Left colon (tissue), 2 donors: ENCODE data around the gene IL10RB. TPM values are rescaled to one million over a fixed set of nuclear protein-coding genes. Genes with fewer than 3 reads are reported as not detected.
A peak's percentile ranks its signal among the peaks of the same experiment; 100 is the strongest.

ENCODE experiments used
- ATAC-seq: fragments of 200-7000 bp; cut with Tn5 transposase; one replicate; pipeline ENCODE4 v1.9.1; 2020; ENCODE audit warnings: mild to moderate bottlenecking, moderate library complexity
- DNase-seq, 2 donors: peaks; one replicate each; pipeline ENCODE4 v3.0.0-alpha.2; 2020
- intact Hi-C, 2 donors: fragments of 100-400 bp; cut with DNase I in 1 of 2; cut with micrococcal nuclease in 1 of 2; formaldehyde crosslinking; loops; one replicate each; pipeline versions ENCODE4 v1.11.2 to v1.14.0; 2022; cut with DNase I, micrococcal nuclease
- total RNA-seq, 2 donors: library from RNA; stranded (reverse); fragmentation: NEBNext Ultra II Directional; extraction: Animal tissue kit (Norgen Biotek cat#: 25700); gene quantifications; one replicate each; pipeline ENCODE4 v1.2.1, GENCODE V29; 2021
- donor health status: DM: no; HTN: no; CAD: no.
- donor health status: DM: yes; HTN: yes; CAD: no.

Gene IL10RB
- total RNA-seq, 2 donors from 2014 or later = 79.7 to 103 TPM

DNA sequence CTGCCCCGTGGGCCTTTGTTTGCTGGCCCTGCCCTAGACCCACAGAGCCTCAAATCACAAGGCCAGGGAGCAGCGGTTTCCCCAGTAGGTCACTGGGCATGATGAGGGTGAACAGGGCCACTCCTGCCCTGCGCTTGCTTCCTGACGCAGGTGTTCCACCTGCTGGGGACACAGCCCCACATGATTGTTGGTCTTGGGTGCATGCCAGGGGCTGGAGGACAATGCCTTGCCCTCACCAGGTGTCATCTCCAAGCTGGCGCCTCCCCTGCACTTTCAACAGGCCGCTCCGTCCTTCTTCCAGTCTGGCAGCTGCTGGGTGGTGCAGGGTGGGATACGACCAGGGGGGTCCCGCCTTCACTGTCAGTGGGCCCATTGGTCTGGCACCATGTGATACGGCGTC lies 24.3 kb downstream of the IL10RB start:
- intact Hi-C loops = no loop called here
- peak; percentile 74 for ATAC-seq
- DNase-seq = peak; percentile 58 to 84

DNA sequence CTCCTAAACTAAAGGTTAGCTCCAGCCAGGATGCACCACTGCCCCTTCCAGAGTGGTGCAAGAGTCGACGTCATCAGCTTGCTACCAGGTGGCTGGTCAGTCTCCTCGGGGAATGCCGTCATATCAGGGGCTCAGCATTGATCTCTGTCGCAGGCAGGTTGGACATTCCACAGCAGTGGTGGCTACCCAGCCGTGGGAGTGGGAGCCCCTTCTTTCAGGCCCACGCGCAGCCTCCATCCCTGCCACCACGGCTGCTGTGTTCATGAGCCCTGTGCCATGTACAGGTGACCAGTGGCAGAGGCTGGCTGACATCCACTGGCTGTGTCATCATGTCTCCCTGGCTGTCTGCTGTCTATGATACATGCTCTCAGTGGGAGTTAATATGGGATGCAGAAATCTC lies 25.5 kb downstream of the IL10RB start:
- ATAC-seq (no peak), DNase-seq (no peak)
- intact Hi-C loops = no loop called here

DNA sequence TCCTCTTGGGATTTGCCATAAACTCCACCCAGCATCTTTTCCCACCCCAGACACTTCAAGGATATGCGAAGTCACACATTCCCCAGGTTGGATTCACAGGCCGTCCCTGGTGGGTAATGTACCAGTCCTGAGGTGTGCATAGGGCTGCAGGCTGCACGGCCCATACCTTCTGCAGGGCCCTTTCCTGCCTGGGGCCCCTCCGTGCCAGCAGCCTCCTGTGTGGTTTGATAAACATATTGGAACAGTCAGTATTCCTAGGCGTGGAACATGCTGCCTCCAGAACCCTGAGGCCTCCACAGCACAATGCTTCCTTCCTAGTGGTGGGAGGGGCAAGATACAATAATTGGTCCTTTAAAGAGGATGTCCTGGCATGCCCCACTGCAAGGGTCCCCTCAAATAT lies 26.6 kb downstream of the IL10RB start:
- DNase-seq (no peak), ATAC-seq (no peak)
- intact Hi-C loops = no loop called here

DNA sequence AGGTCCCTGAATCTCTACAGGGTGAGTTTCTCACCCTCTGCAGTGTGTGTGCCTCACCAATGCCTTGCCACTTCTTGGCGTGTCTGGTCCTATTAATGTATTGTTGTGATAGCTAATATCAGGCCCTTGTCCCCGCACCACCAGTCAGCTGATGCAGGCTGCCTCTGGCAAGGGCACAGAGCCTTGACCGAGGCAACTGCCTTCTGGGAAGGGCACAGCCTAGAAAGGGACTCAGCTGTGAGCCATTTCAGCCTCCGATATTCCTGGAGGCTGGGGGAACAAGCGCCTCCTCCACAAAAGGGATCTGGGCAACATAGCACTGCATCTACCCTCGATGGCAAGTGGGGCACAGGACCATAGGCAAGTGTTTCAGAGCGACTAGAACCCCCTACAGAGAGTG lies 27.0 kb downstream of the IL10RB start:
- no peak for ATAC-seq
- DNase-seq = no peak
- intact Hi-C loops = no loop called here

DNA sequence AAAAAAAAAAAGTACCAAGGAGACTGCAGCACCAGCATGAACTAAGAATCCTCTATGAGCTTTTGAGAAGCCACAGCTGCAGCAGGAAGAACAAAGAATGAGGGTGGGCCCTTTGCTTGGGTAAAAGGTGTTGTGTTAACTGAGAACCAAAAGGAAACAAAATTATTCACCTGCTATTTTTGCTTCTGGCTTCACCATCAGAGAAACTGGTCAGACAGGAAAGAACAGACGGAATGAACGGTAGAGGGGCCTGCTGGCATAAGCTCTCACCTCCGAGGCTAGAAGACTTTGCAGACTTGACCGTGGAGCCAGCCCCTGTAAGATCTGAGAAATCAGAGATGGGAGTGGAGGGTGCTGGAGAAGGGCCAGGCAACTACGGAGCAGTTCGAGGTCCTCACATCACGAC lies 27.6 kb downstream of the IL10RB start:
- no peak for ATAC-seq
- intact Hi-C loops = no loop called here
- DNase-seq = no peak

DNA sequence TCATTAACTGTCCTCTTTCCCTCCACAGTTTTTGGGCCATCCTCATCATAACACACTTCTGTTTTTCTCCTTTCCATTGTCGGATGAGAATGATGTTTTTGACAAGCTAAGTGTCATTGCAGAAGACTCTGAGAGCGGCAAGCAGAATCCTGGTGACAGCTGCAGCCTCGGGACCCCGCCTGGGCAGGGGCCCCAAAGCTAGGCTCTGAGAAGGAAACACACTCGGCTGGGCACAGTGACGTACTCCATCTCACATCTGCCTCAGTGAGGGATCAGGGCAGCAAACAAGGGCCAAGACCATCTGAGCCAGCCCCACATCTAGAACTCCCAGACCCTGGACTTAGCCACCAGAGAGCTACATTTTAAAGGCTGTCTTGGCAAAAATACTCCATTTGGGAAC lies 30.0 kb downstream of the IL10RB start:
- ATAC-seq (no peak), DNase-seq (no peak)
- intact Hi-C loops = no loop called here

DNA sequence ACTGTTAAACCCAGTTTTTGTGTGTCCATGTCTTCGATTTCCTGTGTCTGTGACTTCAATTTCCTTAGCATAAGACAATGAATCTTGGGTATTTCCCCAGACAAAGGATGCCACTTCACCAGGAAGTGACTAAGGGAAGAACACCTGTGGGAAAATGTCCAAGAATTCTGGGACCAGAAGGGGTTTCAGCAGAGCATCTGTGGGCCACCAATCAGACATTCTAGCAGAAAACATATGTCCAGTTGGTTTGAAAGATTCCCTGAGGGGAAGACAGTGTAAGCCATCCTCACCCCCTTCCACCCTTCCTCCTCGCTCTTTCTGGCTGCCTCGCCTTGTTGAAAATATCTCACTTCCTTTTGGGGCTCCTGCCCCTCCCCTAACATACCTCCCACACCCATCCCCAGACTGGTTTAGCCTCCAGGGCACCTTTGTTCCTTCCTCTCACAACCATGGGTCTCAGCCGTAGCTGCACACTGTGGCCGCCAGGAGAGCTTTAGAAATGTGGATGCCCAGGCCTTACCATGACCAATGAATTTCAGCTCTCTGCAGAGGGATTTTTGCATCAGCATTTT lies 33.1 kb downstream of the IL10RB start:
- intact Hi-C loops = no loop called here
- peak; percentile 27 for ATAC-seq

DNA sequence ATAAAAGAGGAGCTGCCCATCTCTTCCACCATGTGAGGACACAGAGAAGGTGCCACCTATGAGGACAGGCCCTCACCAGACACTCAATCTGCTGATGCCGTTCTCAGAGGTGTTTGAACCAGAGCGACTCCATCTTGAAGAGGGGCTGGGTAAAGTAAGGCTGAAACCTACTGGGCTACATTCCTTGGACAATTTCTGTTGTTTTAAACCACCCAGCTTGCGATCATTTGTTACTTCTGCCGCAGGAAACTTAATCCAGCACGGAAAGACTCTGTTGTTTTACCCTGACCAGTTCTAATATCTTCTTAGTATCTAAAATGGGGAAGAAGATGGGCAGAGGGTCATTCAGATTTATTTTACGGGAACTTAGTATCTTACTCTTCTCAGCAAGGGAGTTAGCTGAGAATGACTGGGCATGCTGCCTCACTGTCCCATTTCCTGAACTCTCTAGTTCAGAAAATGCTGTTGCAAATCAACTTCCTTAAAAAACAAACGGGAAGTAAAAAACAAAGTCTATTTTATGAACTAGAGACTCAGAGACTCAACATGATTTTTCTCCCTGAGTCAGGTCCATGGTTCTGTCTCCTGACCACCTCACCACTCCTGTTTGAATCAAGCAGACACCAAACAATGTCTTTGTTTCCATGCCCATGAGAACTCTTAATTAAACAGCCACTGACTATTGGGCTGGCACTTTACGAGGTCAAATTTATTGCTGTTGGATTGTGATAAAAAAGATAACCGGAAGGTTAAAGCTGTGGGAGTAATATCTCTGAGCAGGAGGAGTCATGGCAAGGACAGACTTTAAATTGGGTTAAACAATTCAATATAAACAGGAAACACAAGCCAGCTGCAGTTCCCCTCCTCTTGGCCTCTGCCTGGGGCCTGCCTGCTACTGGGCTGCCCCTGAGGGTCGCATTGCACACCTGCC lies 34.8 kb downstream of the IL10RB start:
- DNase-seq (peak; percentile 24 to 33), ATAC-seq (peak; percentile 69)
- intact Hi-C loops = no loop called here

More for the DNA sequence above, 33.1 kb downstream of the IL10RB start:
- DNase-seq = peak; percentile 32 to 36

DNA sequence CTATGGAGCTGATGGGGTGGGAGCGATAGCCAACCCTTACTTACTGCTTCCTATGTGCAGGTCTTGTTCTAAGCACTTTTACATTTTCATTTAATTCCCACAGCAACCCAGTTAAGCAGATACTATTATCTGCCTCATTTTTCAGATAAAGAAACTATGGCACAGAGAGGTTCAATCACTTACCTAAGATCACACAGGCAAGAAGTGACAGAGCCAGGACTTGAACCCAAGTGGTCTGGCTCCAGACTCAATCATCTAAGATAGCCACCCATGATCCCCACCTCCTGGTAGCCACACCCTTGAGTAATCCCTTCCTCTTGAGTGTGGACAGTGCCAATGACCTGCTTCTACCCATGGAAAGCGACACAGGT lies 35.5 kb downstream of the IL10RB start:
- intact Hi-C loops = no loop called here
- ATAC-seq (no peak), DNase-seq (no peak)

DNA sequence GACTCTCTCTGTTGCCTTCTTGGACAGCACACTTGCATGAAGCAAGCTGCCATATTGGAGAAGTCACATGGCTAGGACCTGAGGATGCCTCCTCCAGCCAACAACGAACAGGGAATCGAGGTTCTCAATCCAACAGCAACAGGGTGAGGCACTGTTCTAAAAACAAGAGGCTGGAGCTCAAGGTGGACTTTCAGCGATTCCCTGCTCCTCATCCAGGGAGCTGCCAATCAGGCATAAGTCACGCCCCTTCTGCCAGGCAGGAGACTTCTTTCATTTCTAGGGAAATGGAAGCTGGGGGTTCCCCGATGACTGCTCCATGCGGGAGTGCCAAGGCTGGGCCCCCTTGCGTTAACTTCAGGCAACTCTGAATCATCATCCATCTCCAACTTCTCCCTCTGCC lies 35.9 kb downstream of the IL10RB start:
- intact Hi-C loops = no loop called here
- DNase-seq = no peak

DNA sequence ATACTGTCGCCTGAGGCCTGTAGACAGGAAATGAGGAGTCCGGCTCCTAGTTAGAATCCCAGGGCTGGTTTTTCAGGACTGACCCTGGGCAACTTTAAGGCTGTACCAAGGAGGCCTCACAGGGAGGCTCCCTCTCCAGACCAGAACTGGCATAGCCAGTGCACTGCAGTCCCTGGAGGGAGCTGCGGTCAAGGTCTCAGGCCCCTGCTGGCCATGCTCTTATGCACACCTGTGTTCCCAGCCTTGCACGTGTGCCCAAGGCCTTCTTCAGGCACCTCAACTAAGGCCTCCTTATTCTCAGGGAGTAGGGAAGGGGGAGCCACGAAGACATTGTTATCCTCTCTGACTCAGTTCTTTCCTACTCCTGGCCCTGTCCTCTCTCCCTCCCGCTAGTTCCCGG lies 36.6 kb downstream of the IL10RB start:
- no peak for ATAC-seq
- intact Hi-C loops = no loop called here

More for the DNA sequence above, 35.9 kb downstream of the IL10RB start:
- ATAC-seq = no peak

DNA sequence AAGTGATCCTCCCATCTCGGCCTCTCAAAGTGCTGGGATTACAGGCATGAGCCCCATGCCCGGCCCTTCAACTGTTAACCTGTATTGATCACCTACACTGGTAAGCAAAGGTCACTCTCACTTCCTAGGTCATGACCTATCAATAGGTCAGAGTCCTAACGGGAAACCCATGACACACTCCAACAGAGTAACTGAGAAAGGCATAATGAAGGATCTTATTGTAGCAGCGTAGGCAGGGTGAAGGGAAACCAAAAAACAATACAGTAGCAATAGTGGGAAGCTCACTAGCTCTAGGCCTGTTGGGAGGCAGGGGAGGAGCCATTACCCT lies 39.1 kb downstream of the IL10RB start:
- intact Hi-C loops = no loop called here
- no peak for ATAC-seq
- no peak for DNase-seq

More for the DNA sequence above, 36.6 kb downstream of the IL10RB start:
- no peak for DNase-seq

DNA sequence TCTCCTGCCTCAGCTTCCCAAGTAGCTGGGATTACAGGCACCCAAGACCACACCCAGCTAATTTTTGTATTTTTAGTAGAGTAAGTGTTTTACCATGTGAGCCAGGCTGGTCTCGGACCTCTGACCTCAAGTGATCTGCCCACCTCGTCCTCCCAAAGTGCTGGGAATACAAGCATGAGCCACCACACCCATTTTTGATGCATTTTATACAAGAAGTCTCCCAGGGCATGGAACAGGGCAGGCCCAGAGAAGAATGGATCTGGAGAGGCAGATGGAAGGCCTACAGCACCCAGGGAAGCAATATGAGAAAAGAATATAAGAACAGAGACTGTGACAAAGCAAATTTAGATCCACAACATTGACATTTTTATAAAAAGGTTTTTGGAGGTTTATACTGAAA lies 39.8 kb downstream of the IL10RB start:
- DNase-seq (no peak), ATAC-seq (no peak)
- intact Hi-C loops = no loop called here

DNA sequence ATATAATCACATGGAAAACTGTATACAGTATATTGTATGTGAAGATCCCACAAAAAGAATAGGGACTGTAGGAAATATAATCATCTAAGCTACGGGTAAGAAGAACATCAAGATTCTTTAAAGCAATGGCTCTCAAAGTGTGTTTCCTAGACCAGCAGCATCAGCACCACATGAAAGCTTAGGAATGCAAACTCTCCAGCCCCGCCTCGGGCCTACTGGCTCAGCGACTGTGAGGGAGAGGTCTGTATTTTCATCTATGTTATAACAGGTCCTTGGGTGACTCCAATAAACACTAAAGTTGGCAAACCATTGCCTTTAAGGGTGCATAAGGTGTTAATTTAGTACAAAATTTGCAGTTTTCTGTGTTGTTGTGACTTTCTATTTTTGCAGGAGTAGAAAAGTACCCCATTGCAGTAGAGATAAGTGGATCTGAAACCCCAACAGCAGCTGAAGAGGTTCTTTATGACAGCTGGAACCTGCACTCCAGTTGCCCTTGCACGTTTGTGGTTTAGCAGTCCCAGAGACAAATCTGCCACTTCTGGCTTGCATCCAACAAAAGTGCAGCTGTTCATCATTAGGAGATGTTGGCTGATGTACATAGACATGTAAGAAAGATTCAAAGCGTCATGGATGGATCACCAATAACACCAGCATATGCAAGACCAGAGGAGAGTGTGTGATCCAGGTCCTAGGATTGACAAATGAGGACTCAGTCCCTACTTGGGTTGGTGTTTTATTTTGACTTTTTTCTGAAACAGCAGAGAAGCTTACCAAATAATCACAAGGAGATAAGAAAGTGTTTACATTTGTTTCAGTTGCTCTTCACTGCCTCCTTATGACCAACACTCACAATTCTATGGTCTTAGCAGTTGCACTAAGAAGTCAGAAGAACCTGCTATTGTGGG lies 42.7 kb downstream of the IL10RB start:
- ATAC-seq = no peak
- intact Hi-C loops = no loop called here
- peak in 1 of 2 donors; percentile 44 for DNase-seq

DNA sequence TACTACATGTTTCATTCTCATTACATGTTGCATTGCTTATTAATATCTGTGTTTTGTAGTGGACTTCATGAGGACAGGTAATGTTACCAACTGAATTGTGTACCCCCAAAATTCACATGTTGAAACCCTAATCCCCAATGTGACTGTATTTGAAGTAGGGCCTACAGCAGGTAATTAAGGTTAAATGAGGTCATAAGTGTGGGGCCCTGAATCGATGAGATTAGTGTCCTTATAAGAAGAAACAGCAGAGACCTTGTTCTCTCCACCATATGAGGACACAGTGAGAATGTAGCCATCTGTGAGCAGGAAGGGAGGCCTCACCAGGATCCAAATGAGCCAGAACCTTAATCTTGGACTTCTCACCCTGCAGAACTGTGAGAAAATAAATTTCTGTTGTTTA lies 43.6 kb downstream of the IL10RB start:
- no peak for DNase-seq
- ATAC-seq = no peak
- intact Hi-C loops = no loop called here

DNA sequence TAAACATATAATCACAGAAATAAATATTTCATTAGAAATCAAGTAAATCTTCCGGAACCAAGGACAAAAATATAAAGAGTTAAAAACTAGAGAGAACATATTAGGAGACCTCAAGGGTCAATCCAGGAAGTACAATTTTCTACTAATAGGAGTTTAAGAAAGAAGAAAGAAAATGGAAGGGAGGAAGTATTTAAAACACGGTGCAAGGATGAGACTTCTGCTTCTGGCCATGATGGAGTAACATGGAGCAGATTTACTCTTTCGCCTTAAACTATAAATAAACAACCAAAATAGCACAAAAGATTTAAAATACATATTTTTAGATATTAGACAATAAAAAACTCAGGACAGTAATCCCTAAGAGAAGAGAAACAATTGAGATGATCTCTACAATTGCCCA lies 46.0 kb downstream of the IL10RB start:
- DNase-seq (no peak), ATAC-seq (no peak)
- intact Hi-C loops = no loop called here

DNA sequence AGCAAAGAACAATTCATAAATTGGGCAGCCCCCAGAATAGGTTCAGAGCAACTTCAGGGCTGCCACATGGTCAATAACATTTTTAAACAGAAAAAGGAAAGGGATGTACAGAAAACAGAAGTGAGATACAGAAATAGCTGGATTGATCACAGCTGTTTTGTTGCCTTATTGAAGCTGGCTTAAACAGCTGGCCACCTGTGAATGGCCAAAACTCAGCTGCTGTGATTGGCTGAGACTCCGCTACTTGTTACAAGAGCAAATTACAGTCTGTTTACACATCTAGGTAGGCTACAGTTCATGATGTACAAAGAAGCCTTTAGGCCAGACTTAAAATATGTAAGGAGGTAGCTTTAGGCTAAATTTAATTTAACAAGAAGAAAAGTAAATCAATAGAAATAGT lies 47.0 kb downstream of the IL10RB start:
- intact Hi-C loops = no loop called here
- ATAC-seq (no peak), DNase-seq (no peak)

DNA sequence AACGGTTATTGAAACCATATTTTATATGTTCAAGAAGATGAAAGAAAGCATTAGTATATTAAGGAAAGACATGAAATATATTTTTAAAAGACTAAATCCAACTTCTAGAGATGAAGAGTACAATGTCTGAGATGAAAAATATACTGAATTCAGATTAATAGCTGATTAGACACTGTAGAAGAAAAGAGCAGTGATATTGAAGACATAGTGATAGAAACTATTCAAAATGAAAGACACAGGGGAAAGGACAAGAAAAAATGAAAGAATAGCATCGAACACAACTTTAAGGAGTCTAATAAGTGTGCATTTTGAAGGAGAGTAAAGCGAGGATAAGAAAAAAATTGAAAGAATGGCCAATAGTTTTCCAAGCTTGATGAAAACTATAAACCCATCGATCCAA lies 47.4 kb downstream of the IL10RB start:
- ATAC-seq (no peak), DNase-seq (no peak)
- intact Hi-C loops = no loop called here

DNA sequence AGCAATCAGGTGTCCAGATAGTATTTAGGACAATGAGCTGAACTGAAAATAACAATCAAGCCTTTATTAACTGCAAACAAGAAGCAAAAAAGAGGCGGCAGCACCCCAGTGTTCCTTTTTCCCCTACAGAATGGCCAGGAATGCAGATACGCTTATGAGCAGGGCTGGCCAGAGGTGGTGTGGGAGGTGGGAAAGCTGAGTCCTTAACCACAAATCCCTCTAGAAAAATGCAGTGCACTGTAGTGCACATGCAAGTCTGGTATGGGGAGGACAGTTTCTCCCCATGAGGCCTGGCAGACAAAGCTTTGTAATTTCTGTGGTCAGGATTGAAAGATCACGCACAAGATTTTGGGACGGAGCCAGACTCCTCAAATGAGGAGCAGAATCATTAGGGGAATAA lies 47.9 kb downstream of the IL10RB start:
- no peak for ATAC-seq
- intact Hi-C loops = no loop called here
- no peak for DNase-seq
